Amygdala (tissue), 56 donors: ENCODE measurements around the gene AGAP1.

Experiments
- DNase-seq, 56 donors: peaks; one replicate each; lab custom pipeline; 2025; lab: John Stamatoyannopoulos, UW

The AGAP1 gene

GRCh38 chr2:235692671-235693171 lies 198.9 kb downstream of the AGAP1 start:
- DNase-seq: no peak

GRCh38 chr2:235693279-235693678 lies 199.4 kb downstream of the AGAP1 start:
- no peak for DNase-seq

- DNase-seq: no peak
Observed at GRCh38 chr2:235694721-235695601, 201.1 kb downstream of the AGAP1 start.

GRCh38 chr2:235695602-235695895 lies 201.7 kb downstream of the AGAP1 start:
- no peak for DNase-seq

GRCh38 chr2:235697041-235697440 lies 203.2 kb downstream of the AGAP1 start:
- no peak for DNase-seq

- DNase-seq: no peak
Observed at GRCh38 chr2:235698028-235698427, 204.2 kb downstream of the AGAP1 start.

- DNase-seq: no peak
Observed at GRCh38 chr2:235698491-235698890, 204.6 kb downstream of the AGAP1 start.

GRCh38 chr2:235699576-235699975 lies 205.7 kb downstream of the AGAP1 start:
- no peak for DNase-seq

GRCh38 chr2:235701206-235701981 lies 207.6 kb downstream of the AGAP1 start:
- DNase-seq: no peak

- no peak for DNase-seq
Observed at GRCh38 chr2:235702186-235702585, 208.3 kb downstream of the AGAP1 start.

- no peak for DNase-seq
Observed at GRCh38 chr2:235703711-235704295, 210.0 kb downstream of the AGAP1 start.

GRCh38 chr2:235705296-235705695 lies 211.5 kb downstream of the AGAP1 start:
- DNase-seq: no peak

- no peak for DNase-seq
Observed at GRCh38 chr2:235706506-235706905, 212.7 kb downstream of the AGAP1 start.

- no peak for DNase-seq
Observed at GRCh38 chr2:235707411-235708096, 213.7 kb downstream of the AGAP1 start.

- DNase-seq: no peak
Observed at GRCh38 chr2:235709124-235709813, 215.4 kb downstream of the AGAP1 start.

GRCh38 chr2:235709969-235710879 lies 216.4 kb downstream of the AGAP1 start:
- peak in 30 of 56 donors; percentile 16 to 73 (median 44) for DNase-seq

GRCh38 chr2:235710933-235711332 lies 217.1 kb downstream of the AGAP1 start:
- DNase-seq: no peak

GRCh38 chr2:235711527-235711926 lies 217.7 kb downstream of the AGAP1 start:
- DNase-seq: peak in 9 of 56 donors; percentile 14 to 56 (median 33)

- DNase-seq: no peak
Observed at GRCh38 chr2:235712176-235712575, 218.3 kb downstream of the AGAP1 start.
